Body of pancreas (tissue), 4 donors: ENCODE data around the gene GRIP1. TPM values are rescaled to one million over a fixed set of nuclear protein-coding genes. Genes with fewer than 3 reads are reported as not detected.

ENCODE experiments used
- ATAC-seq: fragments of 150-250 bp; one replicate; pipeline ENCODE4 v1.9.1; 2016
- DNase-seq, 4 donors: peaks; one replicate each; pipeline ENCODE4 v3.0.0-alpha.2; 2019
- H3K27ac ChIP-seq, 4 donors: fragments of 200-600 bp; sonication (generic); 1 replicate in 3 of 4; 2 replicates in 1 of 4; pipeline versions ENCODE4 v1.5.1 to v1.6.1; 2016 to 2019; ENCODE audit warnings: mild to moderate bottlenecking in 1 of 4, mixed read lengths in 1 of 4, moderate library complexity in 1 of 4
- H3K27me3 ChIP-seq, 2 donors: fragments of 200-600 bp; sonication (generic); one replicate each; pipeline ENCODE4 v1.6.0; 2016; ENCODE audit warnings: mild to moderate bottlenecking in 1 of 2
- H3K36me3 ChIP-seq, 2 donors: fragments of 200-600 bp; sonication (generic); replicated peaks in 1 of 2; 2 replicates each; pipeline ENCODE4 v1.5.1; 2016; ENCODE audit warnings: low read depth in 2 of 2; ENCODE audit not compliant: insufficient read depth in 1 of 2
- H3K4me1 ChIP-seq: fragments of 200-600 bp; sonication (generic); one replicate; pipeline ENCODE4 v1.6.0; 2016
- H3K4me3 ChIP-seq, 2 donors: fragments of 200-600 bp; sonication (generic); 1 replicate in 1 of 2; 2 replicates in 1 of 2; pipeline ENCODE4 v1.5.1; 2016 to 2019
- H3K9me3 ChIP-seq, 3 donors: fragments of 200-600 bp; sonication (generic); 1 replicate in 2 of 3; 2 replicates in 1 of 3; pipeline ENCODE4 v1.5.1; 2016
- CTCF ChIP-seq, 7 experiments: fragments of 450-650 bp in 4 of 7; fragments of 200-600 bp in 3 of 7; sonication (generic) in 3 of 7; IDR thresholded peaks; one replicate each; pipeline ENCODE4 v1.5.1; 2016 to 2019; ENCODE audit warnings: antibody characterized with exemption in 7 of 7
- POLR2A ChIP-seq, 3 donors: fragments of 450-650 bp; IDR thresholded peaks; one replicate each; pipeline ENCODE4 v1.6.1; 2016; ENCODE audit warnings: antibody characterized with exemption in 3 of 3, mild to moderate bottlenecking in 2 of 3
- WGBS, 2 donors: methylation state at CpG; one replicate each; pipeline ENCODE4 v1.1.5; 2017; 5-methylcytosine and 5-hydroxymethylcytosine counted together
- intact Hi-C: fragments of 100-400 bp; cut with DNase I; formaldehyde crosslinking; loops from one replicate; pipeline ENCODE4 v1.15.1; 2023
- total RNA-seq, 2 donors: library from RNA; depleted of rRNA; stranded (reverse); fragments of >200 nt; gene quantifications; one replicate each; pipeline ENCODE4 v1.1.0, GENCODE V29; 2016

GRIP1 gene
- total RNA-seq, 2 donors from 2014 or later = 7.5 to 17.8 TPM

GRCh38 chr12:66627270-66627987, 51.4 kb downstream of the GRIP1 start:
- no peaks in the 10 kb centered on the region for H3K27me3 ChIP-seq
- H3K4me3 ChIP-seq = no peak overlapping the region
- intact Hi-C loops = no loop called here
- DNase-seq = peak in 1 of 4 donors; percentile 9
- TF ChIP-seq POLR2A (IDR thresholded peaks at IDR 0.05) (no peak), CTCF (IDR thresholded peaks at IDR 0.05) (no peak)
- no peaks in the 10 kb centered on the region for H3K9me3 ChIP-seq
- peaks cover 31% of the 10 kb centered on the region for H3K4me1 ChIP-seq
- no peak for ATAC-seq
- 77 to 83% methylated on average over 4 of the region's 4 CpGs for WGBS, 2 donors
- no peak overlapping the region for H3K27ac ChIP-seq
- H3K36me3 ChIP-seq = no peaks in the 10 kb centered on the region

- Histone ChIP-seq H3K4me1 (peaks cover 17% of the 10 kb centered on the region), H3K27me3 (no peaks in the 10 kb centered on the region), H3K4me3 (no peak overlapping the region), H3K27ac (no peak overlapping the region), H3K9me3 (no peaks in the 10 kb centered on the region), H3K36me3 (no peaks in the 10 kb centered on the region)
- DNase-seq = no peak
- intact Hi-C loops = no loop called here
- no peak for TF ChIP-seq CTCF (IDR thresholded peaks at IDR 0.05)
- TF ChIP-seq POLR2A (IDR thresholded peaks at IDR 0.05) = no peak
- WGBS, 2 donors = 81 to 82% methylated on average over 2 of the region's 2 CpGs
- no peak for ATAC-seq
These were observed 54.1 kb downstream of the GRIP1 start for GRCh38 chr12:66624806-66625205.

- Histone ChIP-seq H3K4me3 (no peak overlapping the region), H3K27me3 (no peaks in the 10 kb centered on the region), H3K36me3 (no peaks in the 10 kb centered on the region), H3K4me1 (peaks cover 3% of the 10 kb centered on the region), H3K9me3 (no peaks in the 10 kb centered on the region), H3K27ac (no peak overlapping the region)
- TF ChIP-seq POLR2A (IDR thresholded peaks at IDR 0.05) (no peak), CTCF (IDR thresholded peaks at IDR 0.05) (no peak)
- ATAC-seq (no peak), DNase-seq (no peak)
- intact Hi-C loops = no loop called here
These were observed 55.4 kb downstream of the GRIP1 start for GRCh38 chr12:66623455-66623854.

- no peak overlapping the region for H3K4me3 ChIP-seq
- intact Hi-C loops = no loop called here
- 62 to 84% methylated on average over 2 of the region's 2 CpGs for WGBS, 2 donors
- ATAC-seq = no peak
- H3K4me1 ChIP-seq = no peaks in the 10 kb centered on the region
- no peaks in the 10 kb centered on the region for H3K9me3 ChIP-seq
- no peaks in the 10 kb centered on the region for H3K27me3 ChIP-seq
- TF ChIP-seq CTCF (IDR thresholded peaks at IDR 0.05) (no peak), POLR2A (IDR thresholded peaks at IDR 0.05) (no peak)
- no peaks in the 10 kb centered on the region for H3K36me3 ChIP-seq
- DNase-seq = no peak
- no peak overlapping the region for H3K27ac ChIP-seq
These were observed 58.2 kb downstream of the GRIP1 start for GRCh38 chr12:66620688-66621087.

GRCh38 chr12:66620026-66620425, 58.9 kb downstream of the GRIP1 start:
- WGBS, 2 donors = 60 to 65% methylated on average over 1 of the region's 1 CpG
- intact Hi-C loops = no loop called here

More at GRCh38 chr12:66620026-66620425, 58.9 kb downstream of the GRIP1 start:
- no peaks in the 10 kb centered on the region for H3K4me1 ChIP-seq
- no peak overlapping the region for H3K4me3 ChIP-seq
- no peaks in the 10 kb centered on the region for H3K9me3 ChIP-seq
- ATAC-seq = no peak
- H3K27me3 ChIP-seq = no peaks in the 10 kb centered on the region
- no peaks in the 10 kb centered on the region for H3K36me3 ChIP-seq
- no peak for TF ChIP-seq CTCF (IDR thresholded peaks at IDR 0.05)
- no peak for TF ChIP-seq POLR2A (IDR thresholded peaks at IDR 0.05)
- no peak for DNase-seq
- H3K27ac ChIP-seq = no peak overlapping the region
